GM19238 (cell line): ENCODE data around the gene TRPV6.

Source experiments
- DNase-seq: peaks from one replicate; pipeline ENCODE4 v3.0.0; 2011; ENCODE audit warnings: low spot score; ENCODE audit not compliant: insufficient read length

Gene TRPV6

GRCh38 chr7:142870147-142870559 lies 15.4 kb downstream of the TRPV6 start:
- no peak for DNase-seq

GRCh38 chr7:142869434-142869833 lies 16.1 kb downstream of the TRPV6 start:
- no peak for DNase-seq

- DNase-seq = no peak
Observed at GRCh38 chr7:142868986-142869415, 16.5 kb downstream of the TRPV6 start.

GRCh38 chr7:142868188-142868985 lies 17.2 kb downstream of the TRPV6 start:
- DNase-seq = no peak

GRCh38 chr7:142867398-142868187 lies 18.0 kb downstream of the TRPV6 start:
- no peak for DNase-seq

GRCh38 chr7:142867097-142867378 lies 18.5 kb downstream of the TRPV6 start:
- DNase-seq = no peak

- no peak for DNase-seq
Observed at GRCh38 chr7:142866361-142867096, 19.0 kb downstream of the TRPV6 start.

- DNase-seq = no peak
Observed at GRCh38 chr7:142865766-142866165, 19.8 kb downstream of the TRPV6 start.

- DNase-seq = no peak
Observed at GRCh38 chr7:142864980-142865747, 20.4 kb downstream of the TRPV6 start.

GRCh38 chr7:142863891-142864685 lies 21.5 kb downstream of the TRPV6 start:
- no peak for DNase-seq

GRCh38 chr7:142862786-142863400 lies 22.7 kb downstream of the TRPV6 start:
- no peak for DNase-seq

- DNase-seq = no peak
Observed at GRCh38 chr7:142862351-142862750, 23.2 kb downstream of the TRPV6 start.

- DNase-seq = no peak
Observed at GRCh38 chr7:142860968-142861367, 24.6 kb downstream of the TRPV6 start.

- DNase-seq = no peak
Observed at GRCh38 chr7:142859829-142860228, 25.7 kb downstream of the TRPV6 start.

GRCh38 chr7:142859411-142859810 lies 26.1 kb downstream of the TRPV6 start:
- no peak for DNase-seq

- DNase-seq = no peak
Observed at GRCh38 chr7:142857625-142858024, 27.9 kb downstream of the TRPV6 start.

GRCh38 chr7:142856565-142857245 lies 28.8 kb downstream of the TRPV6 start:
- no peak for DNase-seq

- no peak for DNase-seq
Observed at GRCh38 chr7:142855756-142856564, 29.6 kb downstream of the TRPV6 start.
